HPDE6-E6E7 (cell line): ENCODE measurements around the gene SRSF2.
"Not testable (repeated sequence)": the region's sequence is repeated elsewhere in the genome, so short reads cannot be mapped to it uniquely, and the experiment has no call there.

Source experiments
- DNase-seq: peaks from one replicate; pipeline ENCODE4 v3.0.0; 2011; ENCODE audit warnings: missing footprints; ENCODE audit errors: extremely low spot score

SRSF2 gene

DNA sequence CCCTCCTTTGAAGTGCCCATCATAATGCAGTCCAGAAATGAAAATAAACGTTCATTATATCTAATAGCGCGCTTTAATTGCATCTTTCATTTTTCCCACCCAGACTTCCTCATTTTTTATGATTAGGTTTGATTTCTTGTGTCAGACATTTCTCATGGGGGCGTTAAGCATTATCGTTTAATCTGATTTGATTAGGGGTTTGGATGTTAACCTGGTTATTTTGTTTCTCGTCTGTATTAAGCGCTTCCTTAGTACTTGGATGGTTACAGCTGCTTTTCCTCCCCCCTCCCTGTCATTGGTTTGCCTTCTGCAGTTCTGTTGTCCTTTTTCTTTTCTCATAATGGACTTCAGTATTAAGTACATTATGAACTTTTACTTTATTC lies 1.3 kb upstream of the SRSF2 start:
- no peak for DNase-seq

DNA sequence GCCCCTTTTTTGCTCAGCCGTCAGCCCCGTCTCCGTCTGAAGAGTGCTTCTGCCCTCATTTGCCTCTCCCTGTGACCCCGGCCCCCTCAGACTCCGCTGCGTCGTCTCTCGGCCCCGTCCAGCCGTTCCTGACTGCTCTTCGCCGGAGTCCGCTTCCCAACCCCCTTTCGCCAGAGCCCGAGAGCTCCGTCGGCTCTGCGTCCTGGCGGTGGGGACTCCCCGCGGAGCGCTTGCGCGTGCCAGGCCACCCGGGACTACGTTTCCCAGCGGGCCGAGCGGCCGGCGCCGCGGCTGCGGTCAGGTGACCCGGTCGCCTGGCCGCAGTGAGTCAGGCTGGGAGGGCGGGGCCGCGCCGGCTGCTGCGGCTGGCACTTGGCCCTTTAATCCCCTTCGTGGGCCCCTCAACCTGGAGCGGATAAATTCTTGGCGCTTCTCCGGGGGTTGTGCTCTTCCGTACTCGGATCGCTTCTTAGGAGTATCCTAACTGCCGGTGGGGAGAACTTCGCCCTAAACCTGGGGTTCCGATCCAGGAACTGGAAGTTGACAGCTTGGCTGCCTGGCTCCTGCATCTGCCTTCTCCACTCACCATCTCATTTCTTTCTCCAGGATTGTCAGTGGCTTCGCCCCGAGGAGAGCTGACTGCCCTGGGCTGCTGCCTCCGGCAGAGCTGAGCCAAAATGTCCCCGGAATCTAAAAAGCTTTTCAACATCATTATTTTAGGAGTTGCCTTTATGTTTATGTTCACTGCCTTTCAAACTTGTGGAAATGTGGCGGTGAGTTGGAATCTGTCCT lies 741 bp upstream of the SRSF2 start, which contains the start of gene MFSD11:
TSS of gene MFSD11 (plus strand) at position 444 of the 792 bp plus-strand sequence. CDS start at position 678, 234 bp downstream.
- DNase-seq, result peak; percentile 99

DNA sequence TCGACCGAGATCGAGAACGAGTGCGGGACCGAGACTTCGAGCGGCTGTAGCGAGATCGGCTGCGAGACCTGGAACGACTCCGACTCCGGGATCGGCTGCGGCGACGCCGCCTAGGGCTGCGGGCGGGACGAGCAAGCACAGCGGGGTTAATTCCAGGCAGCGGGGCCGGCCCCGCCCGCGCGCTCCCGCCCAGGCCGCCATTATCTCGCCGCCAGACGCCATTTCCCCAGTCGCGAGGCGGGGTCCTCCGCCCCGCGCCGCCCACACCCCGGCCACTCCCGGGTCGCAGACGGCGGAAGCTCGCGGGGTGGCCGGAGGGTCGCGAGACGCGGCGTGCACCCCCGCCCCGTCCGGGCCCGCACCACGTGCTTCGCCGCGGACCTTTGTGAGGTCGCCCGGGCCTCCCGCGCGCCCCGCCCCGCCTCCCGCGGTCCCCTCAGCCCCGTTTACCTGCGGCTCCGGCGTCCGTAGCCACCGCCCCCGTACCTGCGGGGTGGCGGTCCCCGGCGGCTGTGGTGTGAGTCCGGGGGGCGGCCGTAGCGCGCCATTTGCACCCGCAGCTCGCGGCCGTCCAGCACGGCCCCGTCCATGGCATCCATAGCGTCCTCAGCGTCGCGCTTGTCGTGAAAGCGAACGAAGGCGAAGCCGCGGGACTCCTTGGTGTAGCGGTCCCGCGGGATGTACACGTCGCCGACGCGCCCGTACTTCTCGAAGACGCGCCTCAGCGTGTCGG lies 616 bp downstream of the SRSF2 start:
- DNase-seq, result no peak

DNA sequence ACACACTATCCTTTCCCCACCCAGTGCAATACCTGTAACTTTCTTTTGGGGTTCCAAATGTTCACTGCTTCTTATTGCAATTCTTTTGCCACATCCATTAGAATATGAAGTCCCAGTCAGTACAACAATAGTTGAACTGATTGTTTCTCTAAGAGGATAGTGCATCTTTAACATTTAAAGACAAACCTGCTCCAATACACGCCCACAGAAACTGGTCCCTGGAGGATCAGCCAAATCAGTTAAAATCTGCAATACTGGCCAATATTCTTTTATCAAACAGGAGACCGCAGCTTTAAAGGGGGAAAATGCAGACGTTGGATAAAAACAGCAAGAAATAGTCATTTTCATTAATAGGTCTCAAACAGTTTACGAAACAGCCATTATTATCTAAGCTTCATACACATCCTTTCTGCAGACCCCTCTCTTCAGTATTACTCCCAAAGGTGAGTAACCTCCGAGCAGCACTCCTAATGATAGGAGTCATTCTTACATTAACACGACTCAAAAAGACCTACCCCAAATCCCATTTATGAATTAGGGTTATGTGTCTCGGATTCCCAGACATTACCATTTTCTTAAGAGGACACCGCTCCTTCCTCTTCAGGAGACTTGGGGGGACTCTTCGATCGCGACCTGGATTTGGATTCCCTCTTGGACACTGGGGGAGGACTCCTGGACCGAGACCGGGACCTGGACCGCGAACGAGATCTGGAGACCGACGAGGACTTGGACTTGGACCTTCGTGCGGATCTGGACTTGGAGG lies 1.4 kb downstream of the SRSF2 start:
- no peak for DNase-seq

- DNase-seq, result no peak
Measured at GRCh38 chr17:76735006-76735405, 2.1 kb downstream of the SRSF2 start.

- DNase-seq, result no peak
Measured at GRCh38 chr17:76734080-76734840, 2.9 kb downstream of the SRSF2 start.

GRCh38 chr17:76733618-76733957 lies 3.5 kb downstream of the SRSF2 start:
- no peak for DNase-seq

- DNase-seq, result no peak
Measured at GRCh38 chr17:76732734-76733617, 4.2 kb downstream of the SRSF2 start.

GRCh38 chr17:76731800-76732733 lies 5.1 kb downstream of the SRSF2 start:
- DNase-seq, result not testable (repeated sequence)

DNA sequence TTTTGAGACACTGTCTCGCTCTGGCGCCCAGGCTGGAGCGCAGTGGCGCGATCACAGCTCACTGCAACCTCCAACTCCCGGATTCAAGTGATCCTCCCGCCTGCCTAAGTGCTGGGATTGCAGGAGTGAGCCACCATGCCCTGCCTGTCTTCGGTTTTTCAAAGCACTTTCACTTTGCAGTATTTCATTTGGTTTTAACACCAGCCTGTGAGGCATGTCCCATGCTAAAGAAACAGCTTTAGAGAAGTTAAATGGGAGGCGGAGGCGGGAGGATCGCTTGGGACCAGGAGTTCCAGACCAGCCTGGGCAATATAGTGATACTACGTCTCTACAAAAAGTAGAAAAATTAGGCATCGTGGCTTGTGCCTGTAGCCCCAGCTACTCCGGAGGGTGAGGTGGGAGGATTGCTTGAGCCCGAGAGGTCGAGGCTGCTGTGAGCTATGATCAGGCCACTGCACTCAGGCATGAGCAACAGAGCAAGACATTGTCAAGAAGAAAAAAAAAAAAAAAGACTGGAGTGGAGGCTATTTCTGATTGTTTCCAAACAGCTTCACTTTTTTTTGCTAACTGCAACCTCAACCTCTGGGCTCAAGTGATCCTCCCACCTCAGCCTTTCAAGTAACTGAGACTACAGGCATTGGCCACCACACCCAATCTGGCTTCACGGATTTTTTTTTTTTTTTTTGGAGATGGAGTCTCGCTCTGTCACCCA lies 9.2 kb downstream of the SRSF2 start:
- no peak for DNase-seq

DNA sequence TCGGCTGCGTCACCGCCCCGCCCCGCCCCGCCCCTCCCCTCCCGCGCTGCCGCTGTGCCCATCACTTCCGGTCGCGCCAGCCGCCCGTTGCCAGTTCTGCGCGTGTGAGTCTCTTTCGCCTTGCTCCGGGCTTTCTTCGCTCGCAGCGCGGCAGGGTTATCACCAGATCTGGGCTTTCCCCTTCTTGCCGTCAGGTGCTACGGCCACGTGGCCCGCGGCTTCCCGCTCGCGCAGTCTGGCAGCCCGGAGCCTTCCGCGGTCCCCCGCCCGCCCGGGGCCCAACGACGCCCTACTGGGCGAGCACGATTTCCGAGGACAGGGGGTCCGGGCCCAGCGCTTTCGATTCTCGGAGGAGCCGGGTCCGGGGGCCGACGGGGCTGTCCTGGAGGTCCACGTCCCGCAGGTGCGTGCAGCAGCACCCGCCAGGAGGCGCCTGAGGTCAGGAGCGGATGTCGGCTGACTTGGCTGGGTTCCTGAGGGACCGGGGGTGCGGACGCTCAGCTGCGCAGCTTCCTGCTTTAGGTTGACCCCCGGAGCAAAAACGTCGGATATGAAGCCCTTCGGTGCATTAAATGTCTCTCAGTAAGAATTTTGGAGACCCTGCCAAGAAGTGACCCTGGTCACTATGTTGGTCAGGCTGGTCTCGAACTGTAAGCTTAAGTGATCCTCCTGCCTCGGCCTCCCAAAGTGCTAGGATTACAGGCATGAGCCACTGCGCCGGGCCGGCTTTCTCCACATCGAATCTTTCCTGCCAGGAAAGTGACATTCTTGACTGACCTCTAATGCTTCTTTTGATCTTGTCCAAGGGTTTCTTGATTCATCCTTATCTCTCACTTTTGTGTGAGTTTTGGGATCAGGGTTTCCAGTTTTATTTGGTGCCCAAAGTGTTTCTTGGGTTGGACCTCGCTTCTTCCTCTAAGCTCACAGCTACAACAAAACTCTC lies 10.1 kb downstream of the SRSF2 start, which contains the start of gene METTL23:
TSS of gene METTL23 (plus strand) at position 64 of the 943 bp plus-strand sequence. CDS start 2,872 bp downstream, outside the sequence.
- DNase-seq, result peak; percentile 73

DNA sequence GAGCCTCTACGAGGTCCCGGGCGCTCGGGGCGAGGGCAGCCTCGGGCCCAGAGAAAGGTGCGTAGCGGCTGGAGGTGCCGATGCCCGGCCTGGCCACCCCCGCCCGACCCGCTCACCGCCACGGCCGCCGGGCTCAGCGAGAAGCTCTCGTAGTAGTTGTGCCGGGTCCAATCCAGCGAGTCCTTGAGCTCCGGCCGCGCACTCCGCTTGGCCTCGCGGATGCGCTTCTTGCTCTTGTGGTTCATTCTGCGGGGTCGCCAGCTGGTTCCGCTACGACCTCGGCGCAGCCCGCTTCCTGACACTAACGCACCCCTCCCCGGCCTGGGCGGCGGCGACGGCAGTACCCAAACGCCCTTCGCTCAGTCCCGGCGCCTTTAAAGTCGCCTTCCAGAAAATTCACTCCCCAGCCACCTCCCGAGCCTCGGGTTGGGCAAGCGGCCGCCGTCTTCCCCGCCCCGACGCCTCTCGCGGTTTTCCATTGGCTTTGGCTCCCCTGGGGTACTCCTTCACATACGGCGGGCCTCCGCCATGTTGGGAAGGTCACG lies 10.8 kb downstream of the SRSF2 start, which contains the start of gene JMJD6:
TSS of gene JMJD6 (minus strand) at position 376 of the 545 bp plus-strand sequence. CDS start at position 245, 131 bp downstream.
- peak; percentile 98 for DNase-seq

DNA sequence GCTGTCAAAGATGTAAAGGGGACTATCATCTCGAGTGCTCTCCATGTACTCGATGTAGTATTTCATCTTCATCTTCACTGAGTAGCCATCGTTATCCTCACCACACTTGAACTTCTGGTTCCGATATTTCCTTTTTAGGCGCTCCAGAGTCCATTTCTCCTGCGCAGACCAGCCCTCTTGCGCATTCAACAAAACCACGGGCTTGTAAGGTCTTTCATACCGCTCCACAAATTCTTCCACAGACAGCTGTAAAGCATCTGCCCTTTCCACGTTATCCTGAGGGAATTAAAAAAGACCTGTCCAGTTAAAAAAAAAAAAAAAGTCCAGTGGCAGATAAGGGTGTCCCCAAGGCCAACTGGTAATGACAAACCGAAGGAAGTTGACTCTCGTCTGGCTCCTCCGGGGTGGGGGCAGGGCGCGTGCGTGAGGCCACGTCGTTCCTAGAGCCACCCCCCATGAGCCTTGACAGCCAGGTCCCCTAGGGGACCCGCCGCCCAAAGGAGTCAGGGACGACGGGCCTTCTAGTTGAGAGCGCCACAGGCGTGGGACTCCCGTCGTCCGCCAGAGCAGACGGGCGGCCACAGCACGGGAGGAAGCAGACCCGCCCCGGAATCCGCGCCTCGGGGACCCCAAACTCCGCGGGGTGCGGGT lies 11.4 kb downstream of the SRSF2 start:
- no peak for DNase-seq

DNA sequence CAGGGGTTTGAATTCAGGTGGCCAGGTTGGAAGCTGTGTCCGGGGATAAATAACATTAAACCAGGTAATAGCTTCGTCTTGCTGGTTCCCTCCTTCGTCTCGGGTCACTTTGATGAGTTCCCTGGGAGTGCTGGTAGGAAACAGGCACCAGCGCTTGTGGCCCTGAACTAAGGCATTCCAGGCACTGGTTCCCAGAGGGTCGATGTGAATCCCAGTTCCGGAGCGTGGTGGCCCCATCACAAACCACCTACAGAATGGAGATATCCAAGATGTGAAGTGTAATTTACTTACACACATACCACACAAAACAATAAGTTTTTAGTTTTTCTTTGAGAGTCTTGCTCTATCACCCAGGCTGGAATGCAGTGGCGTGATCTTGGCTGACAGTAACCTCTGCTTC lies 13.3 kb downstream of the SRSF2 start:
- DNase-seq, result no peak

DNA sequence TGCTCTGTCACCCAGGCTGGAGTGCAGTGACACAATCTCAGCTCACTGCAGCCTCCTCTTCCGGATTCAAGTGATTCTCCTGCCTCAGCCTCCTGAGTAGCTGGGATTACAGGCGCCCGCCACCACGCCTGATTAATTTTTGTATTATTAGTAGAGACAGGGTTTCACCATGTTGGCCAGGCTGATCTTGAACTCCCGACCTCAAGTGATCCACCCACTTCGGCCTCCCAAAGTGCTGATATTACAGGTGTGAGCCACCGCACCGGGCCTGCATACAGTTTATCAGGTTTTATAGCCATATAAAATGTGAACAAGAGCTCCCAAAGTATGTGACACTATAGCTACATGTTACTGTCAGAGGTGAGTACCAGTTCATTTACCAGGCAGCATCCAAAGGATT lies 14.2 kb downstream of the SRSF2 start:
- DNase-seq, result not testable (repeated sequence)

- DNase-seq, result no peak
Measured at GRCh38 chr17:76722279-76722678, 14.9 kb downstream of the SRSF2 start.

- DNase-seq, result no peak
Measured at GRCh38 chr17:76721463-76721862, 15.7 kb downstream of the SRSF2 start.
